Testis (tissue), 2 donors: ENCODE results near the gene GAS5.

ENCODE experiments used
- CTCF ChIP-seq, 3 experiments: fragments of 450-650 bp in 2 of 3; fragments of 200-600 bp in 1 of 3; sonication (generic) in 1 of 3; IDR thresholded peaks; one replicate each; pipeline ENCODE4 v1.5.1; 2016 to 2019; ENCODE audit warnings: antibody characterized with exemption in 3 of 3, mild to moderate bottlenecking in 2 of 3, moderate library complexity in 1 of 3
- POLR2A ChIP-seq: fragments of 450-650 bp; IDR thresholded peaks from one replicate; pipeline ENCODE4 v1.6.1; 2017; ENCODE audit warnings: antibody characterized with exemption, mild to moderate bottlenecking, moderate library complexity

GRCh38 chr1:173869021-173869359 lies 1.2 kb upstream of the GAS5 start:
- TF ChIP-seq CTCF (IDR thresholded peaks at IDR 0.05) (no peak), POLR2A (no peak)
